ENCODE measurements around the gene TEX38. TPM values are rescaled to one million over a fixed set of nuclear protein-coding genes. Genes with fewer than 3 reads are reported as not detected.
A peak's percentile ranks its signal among the peaks of the same experiment; 100 is the strongest.

TEX38 gene
- total RNA-seq, 2 donors from 2014 or later, result 0.55 TPM; not detected in 1

DNA sequence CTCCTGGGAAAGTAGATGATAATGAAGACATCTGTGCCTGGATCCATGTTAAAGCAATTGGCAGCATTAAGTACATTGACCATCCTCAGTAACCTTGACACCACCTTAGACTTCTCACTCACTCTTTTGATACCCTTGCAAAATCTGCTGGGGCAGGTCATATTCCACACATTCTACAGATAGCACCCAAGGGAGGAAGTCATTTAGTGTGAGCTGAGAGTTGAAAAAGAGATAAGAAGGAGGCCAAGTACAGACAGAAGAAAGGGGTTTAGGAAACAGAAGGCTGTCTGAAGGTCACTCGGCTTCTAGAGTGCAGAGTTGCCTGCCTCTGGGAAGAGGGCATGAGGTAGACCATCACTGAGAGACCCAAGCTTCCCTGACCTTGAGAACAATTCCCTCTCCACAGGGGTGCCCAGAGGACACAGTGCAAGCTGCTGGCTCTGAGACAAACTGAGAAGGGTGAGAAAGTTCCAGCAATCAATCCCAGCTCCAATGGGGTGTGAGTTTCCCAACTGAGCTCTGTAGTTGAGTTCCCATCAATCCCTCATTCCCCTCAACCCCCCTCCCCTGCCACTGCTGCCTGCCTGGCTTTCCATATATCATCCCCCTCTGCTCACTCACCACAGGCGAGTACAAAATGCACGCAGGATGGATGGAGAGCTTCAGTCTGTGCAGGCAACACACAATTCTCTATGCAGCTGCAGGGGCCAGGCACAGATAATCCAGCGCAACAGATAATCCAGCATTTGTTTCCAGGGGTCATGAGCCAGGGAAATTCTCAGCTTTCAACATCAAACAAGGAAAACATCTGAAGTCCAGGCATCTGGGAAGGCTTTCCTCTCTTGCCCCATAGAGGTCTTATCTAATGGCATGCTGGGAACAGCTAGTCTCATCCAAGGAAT is 47.7 kb upstream of the TEX38 start:
- DNase-seq, result peak; percentile 78
- Mint-ChIP-seq H3K4me3 (no peak overlapping the region), H3K27ac (peak overlapping the region; percentile 2)

DNA sequence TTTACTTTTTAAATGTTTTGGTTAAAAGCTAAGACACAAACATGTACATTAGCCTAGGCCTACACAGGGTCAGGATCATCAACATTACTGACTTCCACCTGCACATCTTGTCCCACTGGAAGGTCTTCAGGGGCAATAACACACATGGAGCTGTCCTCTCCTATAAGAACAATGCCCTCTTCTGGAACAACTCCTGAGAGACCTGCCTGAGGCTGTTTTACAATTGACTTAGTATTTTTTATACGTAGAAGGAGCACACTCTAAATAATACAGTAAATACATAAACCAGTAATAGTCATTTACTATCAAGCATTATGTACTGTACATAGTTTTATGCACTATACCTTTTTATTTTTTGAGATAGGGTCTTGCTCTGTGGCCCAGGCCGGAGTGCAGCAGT is 40.9 kb upstream of the TEX38 start:
- WGBS, 2 experiments (ENCODE audit: insufficient coverage in 1 of 2, insufficient read length in 1 of 2), result 93 to 94% methylated on average over 1 to 2 of the region's 2 CpGs
- Mint-ChIP-seq H3K4me3 (no peak overlapping the region), H3K9me3 (no peaks in the 10 kb centered on the region), H3K36me3 (ENCODE audit: low read depth) (peaks cover 36% of the 10 kb centered on the region), H3K27me3 (ENCODE audit: insufficient read depth) (no peaks in the 10 kb centered on the region), H3K27ac (no peak overlapping the region), H3K4me1 (peaks cover 7% of the 10 kb centered on the region)
- Histone ChIP-seq H3K36me3 (ENCODE audit: control insufficient read depth, insufficient read depth, low read length) (peaks cover 47% of the 10 kb centered on the region), H3K9me3 (ENCODE audit: control insufficient read depth, low read length) (no peaks in the 10 kb centered on the region), H3K4me3 (ENCODE audit: low read length) (no peak overlapping the region), H3K9ac (ENCODE audit: extremely low read depth, low read length, poor library complexity, severe bottlenecking) (no peak overlapping the region), H3K27me3 (ENCODE audit: control insufficient read depth, insufficient read depth, low read length, poor library complexity, severe bottlenecking) (no peaks in the 10 kb centered on the region), H3K4me1 (ENCODE audit: control insufficient read depth, insufficient read depth, low read length) (no peaks in the 10 kb centered on the region), H3K27ac (ENCODE audit: low read depth, low read length) (no peak overlapping the region)
- DNase-seq, result no peak
- TF ChIP-seq, protein P1, sequence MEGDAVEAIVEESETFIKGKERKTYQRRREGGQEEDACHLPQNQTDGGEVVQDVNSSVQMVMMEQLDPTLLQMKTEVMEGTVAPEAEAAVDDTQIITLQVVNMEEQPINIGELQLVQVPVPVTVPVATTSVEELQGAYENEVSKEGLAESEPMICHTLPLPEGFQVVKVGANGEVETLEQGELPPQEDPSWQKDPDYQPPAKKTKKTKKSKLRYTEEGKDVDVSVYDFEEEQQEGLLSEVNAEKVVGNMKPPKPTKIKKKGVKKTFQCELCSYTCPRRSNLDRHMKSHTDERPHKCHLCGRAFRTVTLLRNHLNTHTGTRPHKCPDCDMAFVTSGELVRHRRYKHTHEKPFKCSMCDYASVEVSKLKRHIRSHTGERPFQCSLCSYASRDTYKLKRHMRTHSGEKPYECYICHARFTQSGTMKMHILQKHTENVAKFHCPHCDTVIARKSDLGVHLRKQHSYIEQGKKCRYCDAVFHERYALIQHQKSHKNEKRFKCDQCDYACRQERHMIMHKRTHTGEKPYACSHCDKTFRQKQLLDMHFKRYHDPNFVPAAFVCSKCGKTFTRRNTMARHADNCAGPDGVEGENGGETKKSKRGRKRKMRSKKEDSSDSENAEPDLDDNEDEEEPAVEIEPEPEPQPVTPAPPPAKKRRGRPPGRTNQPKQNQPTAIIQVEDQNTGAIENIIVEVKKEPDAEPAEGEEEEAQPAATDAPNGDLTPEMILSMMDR (conservative IDR thresholded peaks at IDR 0.05), result peak; percentile 26

More for the DNA sequence above, 47.7 kb upstream of the TEX38 start:
- H3K27me3 ChIP-seq (ENCODE audit: control insufficient read depth, insufficient read depth, low read length, poor library complexity, severe bottlenecking), result peaks cover 7% of the 10 kb centered on the region
- H3K9me3 ChIP-seq (ENCODE audit: control insufficient read depth, low read length), result no peaks in the 10 kb centered on the region
- Mint-ChIP-seq H3K27me3 (ENCODE audit: insufficient read depth) (peaks cover 16% of the 10 kb centered on the region), H3K36me3 (ENCODE audit: low read depth) (no peaks in the 10 kb centered on the region), H3K9me3 (no peaks in the 10 kb centered on the region), H3K4me1 (peaks cover 19% of the 10 kb centered on the region)
- TF ChIP-seq, protein P1 (conservative IDR thresholded peaks at IDR 0.05), result no peak
- no peak overlapping the region for H3K27ac ChIP-seq (ENCODE audit: low read depth, low read length)
- 82 to 88% methylated on average over 4 of the region's 4 CpGs for WGBS, 2 experiments (ENCODE audit: insufficient coverage in 1 of 2, insufficient read length in 1 of 2)
- peaks cover 8% of the 10 kb centered on the region for H3K4me1 ChIP-seq (ENCODE audit: control insufficient read depth, insufficient read depth, low read length)
- no peak overlapping the region for H3K4me3 ChIP-seq (ENCODE audit: low read length)
- no peaks in the 10 kb centered on the region for H3K36me3 ChIP-seq (ENCODE audit: control insufficient read depth, insufficient read depth, low read length)
- H3K9ac ChIP-seq (ENCODE audit: extremely low read depth, low read length, poor library complexity, severe bottlenecking), result no peak overlapping the region

DNA sequence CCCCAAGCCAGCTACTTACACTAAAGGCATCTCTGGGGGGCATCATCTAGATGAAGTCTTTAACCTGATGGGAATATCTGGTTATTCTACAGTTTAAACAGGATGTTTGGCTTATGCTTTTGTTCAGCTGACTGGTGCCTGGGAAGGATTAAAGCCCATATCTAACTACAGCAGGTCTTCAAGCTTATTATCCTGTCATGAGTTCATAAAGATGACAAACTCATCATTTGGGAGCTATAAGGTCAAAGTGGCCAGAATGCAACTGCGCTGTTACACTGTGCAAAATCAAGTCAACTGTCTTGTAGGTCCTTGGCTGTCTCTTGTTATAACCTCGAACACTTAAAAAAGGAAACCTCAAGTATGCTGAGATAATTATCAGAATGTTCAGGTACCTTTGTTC is 36.4 kb upstream of the TEX38 start:
- Mint-ChIP-seq H3K9me3 (no peaks in the 10 kb centered on the region), H3K27ac (no peak overlapping the region), H3K4me1 (no peaks in the 10 kb centered on the region), H3K36me3 (ENCODE audit: low read depth) (peaks cover 57% of the 10 kb centered on the region), H3K4me3 (no peak overlapping the region), H3K27me3 (ENCODE audit: insufficient read depth) (no peaks in the 10 kb centered on the region)
- TF ChIP-seq, protein P1 (conservative IDR thresholded peaks at IDR 0.05), result no peak
- no peaks in the 10 kb centered on the region for H3K9me3 ChIP-seq (ENCODE audit: control insufficient read depth, low read length)
- no peaks in the 10 kb centered on the region for H3K4me1 ChIP-seq (ENCODE audit: control insufficient read depth, insufficient read depth, low read length)
- H3K4me3 ChIP-seq (ENCODE audit: low read length), result no peak overlapping the region
- DNase-seq, result no peak
- WGBS, 2 experiments (ENCODE audit: insufficient coverage in 1 of 2, insufficient read length in 1 of 2), result 97 to 100% methylated on average over 1 to 2 of the region's 2 CpGs
- H3K27me3 ChIP-seq (ENCODE audit: control insufficient read depth, insufficient read depth, low read length, poor library complexity, severe bottlenecking), result no peaks in the 10 kb centered on the region
- no peak overlapping the region for H3K27ac ChIP-seq (ENCODE audit: low read depth, low read length)
- peaks cover 64% of the 10 kb centered on the region for H3K36me3 ChIP-seq (ENCODE audit: control insufficient read depth, insufficient read depth, low read length)
- no peak overlapping the region for H3K9ac ChIP-seq (ENCODE audit: extremely low read depth, low read length, poor library complexity, severe bottlenecking)
